HepG2 (cell line): ENCODE results near the gene DRG1. TPM values are rescaled to one million over a fixed set of nuclear protein-coding genes. Genes with fewer than 3 reads are reported as not detected.

ENCODE experiments used
- ATAC-seq: fragments of 200-7000 bp; cut with Tn5 transposase; 3 replicates; pipeline ENCODE4 v1.9.1; 2020; ENCODE audit warnings: mild to moderate bottlenecking, moderate library complexity
- BruUV-seq: library from RNA; stranded (reverse); fragments of 400-500 nt; replicated peaks from 2 replicates; lab custom pipeline; 2021; lab: Mats Ljungman, UMichigan
- CTCF ChIA-PET: fragments of 300-600 bp; formaldehyde crosslinking; extraction: SDS; loops from one replicate; lab custom pipeline; 2021; ENCODE audit warnings: low total read pairs, inconsistent platforms, low intra/inter-chr PET ratio; lab: Yijun Ruan, JAX
- POLR2A ChIA-PET: fragments of 350-600 bp; sonication (Branson Sonifier 250); formaldehyde crosslinking; loops from one replicate; lab custom pipeline; 2020; ENCODE audit warnings: antibody characterized with exemption, inconsistent platforms; lab: Yijun Ruan, JAX
- DNase-seq: peaks from one replicate; pipeline ENCODE4 v3.0.0-alpha.2; 2015; ENCODE audit warnings: low spot score
- FAIRE-seq: peaks from 3 replicates; lab custom pipeline; 2011; peaks lifted over from hg19 to GRCh38; lab: Jason Lieb, UNC
- H2AFZ ChIP-seq: one replicate; pipeline ENCODE4 v1.6.1; 2011; ENCODE audit warnings: low read length, inconsistent platforms
- H3K27ac ChIP-seq: fragments of 300-600 bp; 3 replicates; pipeline ENCODE4 v1.8.0; 2011; ENCODE audit warnings: mixed run types, mild to moderate bottlenecking, mixed read lengths, low read length, inconsistent platforms; ENCODE audit not compliant: insufficient read depth; ENCODE audit errors: extremely low read length
- H3K27me3 ChIP-seq, 2 experiments: fragments of 200-600 bp in 1 of 2; 2 replicates in 1 of 2; 3 replicates in 1 of 2; pipeline versions ENCODE4 v1.6.0 to v1.8.0; 2011; ENCODE audit warnings: low read length in 2 of 2, mild to moderate bottlenecking in 2 of 2, moderate library complexity in 2 of 2, inconsistent platforms in 1 of 2; ENCODE audit not compliant: insufficient read depth in 2 of 2, control insufficient read depth in 1 of 2
- H3K36me3 ChIP-seq, 2 experiments: fragments of 200-600 bp in 1 of 2; replicated peaks in 1 of 2; 2 replicates in 1 of 2; 3 replicates in 1 of 2; pipeline versions ENCODE4 v1.5.1 to v1.8.0; 2011; ENCODE audit warnings: low read length in 2 of 2, inconsistent platforms in 1 of 2; ENCODE audit not compliant: insufficient read depth in 2 of 2, control insufficient read depth in 1 of 2
- H3K4me1 ChIP-seq: 2 replicates; pipeline ENCODE4 v1.5.1; 2012; ENCODE audit warnings: low read length, inconsistent platforms; ENCODE audit not compliant: insufficient read depth
- H3K4me2 ChIP-seq: 2 replicates; pipeline ENCODE4 v1.6.0; 2011; ENCODE audit warnings: low read depth, low read length, inconsistent platforms
- H3K4me3 ChIP-seq, 3 experiments: fragments of 200-600 bp in 1 of 3; sonication (generic), shearing (Covaris generic) in 1 of 3; replicated peaks in 1 of 3; 2 replicates each; pipeline ENCODE4 v1.5.1; 2011 to 2016; ENCODE audit warnings: low read length in 3 of 3, inconsistent platforms in 2 of 3, low read depth in 2 of 3, mild to moderate bottlenecking in 2 of 3, control low read depth in 1 of 3, mixed read lengths in 1 of 3; ENCODE audit not compliant: insufficient read depth in 1 of 3
- H3K79me2 ChIP-seq: one replicate; pipeline ENCODE4 v1.6.1; 2011; ENCODE audit warnings: low read length, inconsistent platforms; ENCODE audit not compliant: insufficient read depth
- H3K9ac ChIP-seq: 2 replicates; pipeline ENCODE4 v1.6.0; 2011; ENCODE audit warnings: mild to moderate bottlenecking, low read depth, low read length, inconsistent platforms; ENCODE audit not compliant: insufficient read depth
- H3K9me3 ChIP-seq: 2 replicates; pipeline ENCODE4 v1.5.1; 2012; ENCODE audit warnings: mild to moderate bottlenecking, low read length
- H4K20me1 ChIP-seq: 2 replicates; pipeline ENCODE4 v1.6.0; 2011; ENCODE audit warnings: inconsistent platforms, mild to moderate bottlenecking, low read length, moderate library complexity; ENCODE audit not compliant: insufficient read depth
- KDM1A ChIP-seq: IDR thresholded peaks from 2 replicates; pipeline ENCODE4 v1.6.1; 2016; ENCODE audit warnings: missing compliant biosample characterization
- NFATC3 ChIP-seq: sonication (generic); formaldehyde crosslinking; IDR thresholded peaks from 2 replicates; pipeline ENCODE4 v1.5.1; 2020; ENCODE audit warnings: mild to moderate bottlenecking, missing genetic modification reagents
- PRDM10 ChIP-seq: sonication (generic); formaldehyde crosslinking; IDR thresholded peaks from 2 replicates; pipeline ENCODE4 v1.4.0; 2020; ENCODE audit warnings: low read depth, missing genetic modification reagents
- TBX2 ChIP-seq: sonication (generic); formaldehyde crosslinking; IDR thresholded peaks from 2 replicates; pipeline ENCODE4 v1.5.0; 2020; ENCODE audit warnings: missing genetic modification reagents, mild to moderate bottlenecking, borderline replicate concordance
- TCF7 ChIP-seq: sonication (generic); IDR thresholded peaks from 2 replicates; pipeline ENCODE4 v1.6.1; 2016; ENCODE audit warnings: antibody characterized with exemption, low read depth
- THAP8 ChIP-seq: sonication (generic); formaldehyde crosslinking; IDR thresholded peaks from 2 replicates; pipeline ENCODE4 v1.5.1; 2020; ENCODE audit warnings: missing genetic modification reagents, mild to moderate bottlenecking, borderline replicate concordance
- ZBTB38 ChIP-seq: sonication (generic); formaldehyde crosslinking; IDR thresholded peaks from 2 replicates; pipeline ENCODE4 v1.5.1; 2020; ENCODE audit warnings: mild to moderate bottlenecking, missing genetic modification reagents
- ZNF556 ChIP-seq: sonication (generic); formaldehyde crosslinking; IDR thresholded peaks from 2 replicates; pipeline ENCODE4 v1.4.0; 2020; ENCODE audit warnings: mild to moderate bottlenecking, missing genetic modification reagents, borderline replicate concordance
- ZSCAN21 ChIP-seq: sonication (generic); formaldehyde crosslinking; IDR thresholded peaks from 2 replicates; pipeline ENCODE4 v1.8.0; 2022; ENCODE audit warnings: mild to moderate bottlenecking, missing genetic modification reagents, moderate library complexity, borderline replicate concordance
- WGBS: methylation state at CpG from one replicate; pipeline ENCODE4 v1.1.6; 2017; ENCODE audit warnings: low lambda C conversion rate; 5-methylcytosine and 5-hydroxymethylcytosine counted together
- in situ Hi-C: cut with HindIII; loops from 2 replicates; pipeline ENCODE4 v1.10.0; 2017; ENCODE audit warnings: low pct_unique_long_range_greater_than_20kb; ENCODE audit not compliant: extremely low pct_ligation_motif_present
- intact Hi-C: fragments of 100-400 bp; cut with micrococcal nuclease; formaldehyde crosslinking; loops from one replicate; pipeline ENCODE4 v1.10.0; 2022; ENCODE audit not compliant: unreplicated experiment
- polyA plus RNA-seq, 8 experiments: library from polyadenylated mRNA; depleted of rRNA in 3 of 8; stranded (reverse) in 7 of 8; unstranded in 1 of 8; fragments of >200 nt; fragmentation: Illumina TruSeq in 4 of 8; extraction: Trizol in 4 of 8; gene quantifications; 2 replicates each; pipeline versions ENCODE4 v1.2.1 to v1.2.3, GENCODE V29; 2011 to 2016; ENCODE audit warnings: low read depth in 4 of 8, missing spikeins in 1 of 8, mixed read lengths in 1 of 8; ENCODE audit not compliant: insufficient read depth in 1 of 8
- total RNA-seq, 5 experiments: library from RNA; depleted of rRNA; stranded (reverse); fragments of >200 nt; fragmentation: Illumina TruSeq; extraction: Trizol; gene quantifications; 2 replicates each; pipeline ENCODE4 v1.2.3, GENCODE V29; 2016; ENCODE audit warnings: low read depth in 1 of 5
- TF ChIP-seq, protein P1 (sequence below): sonication (generic); formaldehyde crosslinking; IDR thresholded peaks from 2 replicates; pipeline ENCODE4 v1.9.0; 2021; ENCODE audit warnings: missing genetic modification reagents, borderline replicate concordance

The DRG1 gene
- total and polyA plus RNA-seq, 2 of the 13 experiments (the other 11 are each of a cell fraction or from before 2014, with no cell fraction given): 59.0 to 94.8 TPM

- TF ChIP-seq NFATC3 (CRISPR knock-in tag) (no peak), ZBTB38 (CRISPR knock-in tag) (no peak)
These were observed 32.0 kb upstream of the DRG1 start (continued) for GRCh38 chr22:31367426-31367825.

DNA sequence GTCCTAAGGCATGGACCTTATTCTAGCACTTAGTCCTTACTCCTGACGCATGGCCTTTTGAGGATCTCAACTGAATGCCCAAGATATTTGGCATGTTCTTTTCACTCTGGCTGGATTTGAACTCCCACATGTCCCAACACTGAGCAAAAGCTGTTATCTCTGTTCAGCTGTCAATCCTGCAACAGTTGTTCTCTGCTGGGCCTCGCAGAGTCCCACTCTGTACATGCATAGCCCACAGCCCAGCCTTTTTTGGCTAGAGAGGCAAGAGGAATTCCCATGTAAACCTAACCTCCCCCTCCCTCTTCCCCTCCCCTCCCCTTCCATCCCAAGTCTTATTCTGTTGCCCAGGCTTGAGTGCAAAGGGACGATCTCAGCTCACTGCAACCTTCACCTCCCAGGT lies 21.8 kb upstream of the DRG1 start:
- H3K9me3 ChIP-seq: no peaks in the 10 kb centered on the region
- BruUV-seq: no TSS peak
- no peak overlapping the region for H3K27ac ChIP-seq
- no peak overlapping the region for H3K4me2 ChIP-seq
- H3K4me3 ChIP-seq: no peak overlapping the region
- no peaks in the 10 kb centered on the region for H3K4me1 ChIP-seq
- no peak overlapping the region for H2AFZ ChIP-seq
- ATAC-seq (no peak), FAIRE-seq (no peak), DNase-seq (no peak)
- H3K79me2 ChIP-seq: no peaks in the 10 kb centered on the region
- TF ChIP-seq TBX2 (CRISPR knock-in tag) (no peak), TCF7 (no peak), THAP8 (no peak), ZSCAN21 (no peak), PRDM10 (CRISPR knock-in tag) (no peak), KDM1A (CRISPR knock-in tag) (no peak), ZNF556 (CRISPR knock-in tag) (no peak)
- TF ChIP-seq, protein P1, sequence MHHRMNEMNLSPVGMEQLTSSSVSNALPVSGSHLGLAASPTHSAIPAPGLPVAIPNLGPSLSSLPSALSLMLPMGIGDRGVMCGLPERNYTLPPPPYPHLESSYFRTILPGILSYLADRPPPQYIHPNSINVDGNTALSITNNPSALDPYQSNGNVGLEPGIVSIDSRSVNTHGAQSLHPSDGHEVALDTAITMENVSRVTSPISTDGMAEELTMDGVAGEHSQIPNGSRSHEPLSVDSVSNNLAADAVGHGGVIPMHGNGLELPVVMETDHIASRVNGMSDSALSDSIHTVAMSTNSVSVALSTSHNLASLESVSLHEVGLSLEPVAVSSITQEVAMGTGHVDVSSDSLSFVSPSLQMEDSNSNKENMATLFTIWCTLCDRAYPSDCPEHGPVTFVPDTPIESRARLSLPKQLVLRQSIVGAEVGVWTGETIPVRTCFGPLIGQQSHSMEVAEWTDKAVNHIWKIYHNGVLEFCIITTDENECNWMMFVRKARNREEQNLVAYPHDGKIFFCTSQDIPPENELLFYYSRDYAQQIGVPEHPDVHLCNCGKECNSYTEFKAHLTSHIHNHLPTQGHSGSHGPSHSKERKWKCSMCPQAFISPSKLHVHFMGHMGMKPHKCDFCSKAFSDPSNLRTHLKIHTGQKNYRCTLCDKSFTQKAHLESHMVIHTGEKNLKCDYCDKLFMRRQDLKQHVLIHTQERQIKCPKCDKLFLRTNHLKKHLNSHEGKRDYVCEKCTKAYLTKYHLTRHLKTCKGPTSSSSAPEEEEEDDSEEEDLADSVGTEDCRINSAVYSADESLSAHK (CRISPR knock-in tag): no peak
- no peaks in the 10 kb centered on the region for H3K27me3 ChIP-seq
- ChIA-PET POLR2A (no interaction called here), CTCF (no interaction called here)
- 44% methylated on average over 3 of the region's 3 CpGs for WGBS
- no peaks in the 10 kb centered on the region for H4K20me1 ChIP-seq
- H3K9ac ChIP-seq: no peak overlapping the region
- in situ Hi-C loops (no loop called here), intact Hi-C loops (no loop called here)
- no peaks in the 10 kb centered on the region for H3K36me3 ChIP-seq
